Chondrocyte (in vitro differentiated cells): ENCODE measurements around the gene SMARCD3. TPM values are rescaled to one million over a fixed set of nuclear protein-coding genes. Genes with fewer than 3 reads are reported as not detected.

Source experiments
- DNase-seq: peaks from one replicate; pipeline ENCODE4 v3.0.0; 2021; ENCODE audit warnings: mixed read lengths, low spot score
- H3K27ac Mint-ChIP-seq: one replicate; pipeline ENCODE4 v1.8.0; 2021; ENCODE audit warnings: mild to moderate bottlenecking, moderate library complexity, mixed read lengths; ENCODE audit not compliant: unreplicated experiment
- H3K27me3 Mint-ChIP-seq: 2 replicates; pipeline ENCODE4 v1.8.0; 2021; ENCODE audit warnings: low read depth, mixed read lengths
- H3K36me3 Mint-ChIP-seq: 2 replicates; pipeline ENCODE4 v1.8.0; 2021; ENCODE audit warnings: low read depth, mixed read lengths
- H3K4me1 Mint-ChIP-seq: 2 replicates; pipeline ENCODE4 v1.8.0; 2021; ENCODE audit warnings: low read depth, mild to moderate bottlenecking, mixed read lengths
- H3K4me3 Mint-ChIP-seq: one replicate; pipeline ENCODE4 v1.8.0; 2021; ENCODE audit warnings: mild to moderate bottlenecking, moderate library complexity, mixed read lengths; ENCODE audit not compliant: unreplicated experiment
- H3K9me3 Mint-ChIP-seq: 2 replicates; pipeline ENCODE4 v1.8.0; 2021; ENCODE audit warnings: low read depth, mixed read lengths
- total RNA-seq: library from RNA; stranded (reverse); gene quantifications from 3 replicates; pipeline ENCODE4 v1.2.1, GENCODE V29; 2021
- TF ChIP-seq, protein P1 (sequence below): fragments of 200-600 bp; sonication (generic); IDR thresholded peaks from 2 replicates; pipeline ENCODE4 v1.5.0; 2021; ENCODE audit warnings: antibody characterized with exemption, mild to moderate bottlenecking, moderate library complexity

The SMARCD3 gene
- total RNA-seq, 1 donor from 2014 or later = 120 TPM

DNA sequence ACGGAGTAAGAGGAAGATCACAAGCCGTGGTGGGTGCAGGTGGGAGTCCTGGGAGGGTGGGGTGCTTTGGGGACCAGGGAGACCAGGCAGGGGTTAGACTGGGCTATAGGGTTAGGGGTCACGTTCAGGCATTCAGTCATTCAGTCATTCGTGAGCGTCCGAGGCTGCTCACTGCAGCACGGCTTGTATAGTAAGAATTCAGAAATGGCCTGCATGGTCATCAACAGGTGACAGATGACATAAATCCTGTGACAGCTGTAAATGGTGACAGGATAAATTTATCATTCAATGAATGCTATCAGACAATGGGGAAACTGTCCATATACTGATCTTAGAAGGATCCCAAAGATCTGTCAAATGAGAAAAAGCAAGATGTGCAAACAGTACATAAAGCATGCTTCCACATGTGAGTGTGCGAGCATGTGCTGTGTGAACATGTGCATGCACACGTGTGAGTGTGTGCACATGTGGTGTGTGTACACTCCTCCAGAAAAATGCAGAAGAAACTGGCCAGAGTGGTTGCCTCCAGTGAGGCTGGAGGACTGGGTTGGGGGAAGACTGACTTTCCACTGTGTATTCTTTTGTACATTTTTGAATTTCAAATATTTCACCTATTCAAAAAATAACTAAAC is 32.0 kb upstream of the SMARCD3 start:
- TF ChIP-seq, protein P1, sequence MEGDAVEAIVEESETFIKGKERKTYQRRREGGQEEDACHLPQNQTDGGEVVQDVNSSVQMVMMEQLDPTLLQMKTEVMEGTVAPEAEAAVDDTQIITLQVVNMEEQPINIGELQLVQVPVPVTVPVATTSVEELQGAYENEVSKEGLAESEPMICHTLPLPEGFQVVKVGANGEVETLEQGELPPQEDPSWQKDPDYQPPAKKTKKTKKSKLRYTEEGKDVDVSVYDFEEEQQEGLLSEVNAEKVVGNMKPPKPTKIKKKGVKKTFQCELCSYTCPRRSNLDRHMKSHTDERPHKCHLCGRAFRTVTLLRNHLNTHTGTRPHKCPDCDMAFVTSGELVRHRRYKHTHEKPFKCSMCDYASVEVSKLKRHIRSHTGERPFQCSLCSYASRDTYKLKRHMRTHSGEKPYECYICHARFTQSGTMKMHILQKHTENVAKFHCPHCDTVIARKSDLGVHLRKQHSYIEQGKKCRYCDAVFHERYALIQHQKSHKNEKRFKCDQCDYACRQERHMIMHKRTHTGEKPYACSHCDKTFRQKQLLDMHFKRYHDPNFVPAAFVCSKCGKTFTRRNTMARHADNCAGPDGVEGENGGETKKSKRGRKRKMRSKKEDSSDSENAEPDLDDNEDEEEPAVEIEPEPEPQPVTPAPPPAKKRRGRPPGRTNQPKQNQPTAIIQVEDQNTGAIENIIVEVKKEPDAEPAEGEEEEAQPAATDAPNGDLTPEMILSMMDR = no peak
- no peak overlapping the region for H3K27ac Mint-ChIP-seq
- peaks cover 4% of the 10 kb centered on the region for H3K36me3 Mint-ChIP-seq
- H3K27me3 Mint-ChIP-seq = peaks cover 17% of the 10 kb centered on the region
- no peak overlapping the region for H3K4me3 Mint-ChIP-seq
- DNase-seq = no peak
- H3K9me3 Mint-ChIP-seq = peaks cover 5% of the 10 kb centered on the region
- H3K4me1 Mint-ChIP-seq = peaks cover 12% of the 10 kb centered on the region

DNA sequence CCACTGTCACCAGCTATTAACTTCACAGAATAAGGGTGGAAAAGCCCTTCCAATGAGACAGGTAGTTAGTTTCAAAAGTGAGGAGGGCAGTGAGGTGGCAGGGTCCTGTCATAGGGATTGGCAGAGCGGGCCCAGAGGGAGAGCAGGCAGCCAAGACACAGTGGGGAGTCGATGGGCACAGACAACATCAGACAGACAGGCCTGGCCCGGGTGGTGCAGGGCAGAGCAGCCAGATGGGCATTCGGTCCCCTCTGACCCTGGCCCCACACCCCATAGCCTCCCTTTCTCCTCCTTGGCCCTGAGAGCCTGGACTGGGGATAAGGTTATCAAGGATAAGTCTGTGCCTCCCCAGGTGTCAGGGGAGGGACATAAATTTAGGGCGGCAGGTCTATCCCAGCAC is 31.4 kb upstream of the SMARCD3 start:
- Mint-ChIP-seq H3K4me3 (no peak overlapping the region), H3K27me3 (peaks cover 17% of the 10 kb centered on the region), H3K27ac (no peak overlapping the region), H3K4me1 (peaks cover 12% of the 10 kb centered on the region), H3K36me3 (peaks cover 4% of the 10 kb centered on the region), H3K9me3 (peaks cover 5% of the 10 kb centered on the region)
- TF ChIP-seq, protein P1 = no peak
- no peak for DNase-seq

DNA sequence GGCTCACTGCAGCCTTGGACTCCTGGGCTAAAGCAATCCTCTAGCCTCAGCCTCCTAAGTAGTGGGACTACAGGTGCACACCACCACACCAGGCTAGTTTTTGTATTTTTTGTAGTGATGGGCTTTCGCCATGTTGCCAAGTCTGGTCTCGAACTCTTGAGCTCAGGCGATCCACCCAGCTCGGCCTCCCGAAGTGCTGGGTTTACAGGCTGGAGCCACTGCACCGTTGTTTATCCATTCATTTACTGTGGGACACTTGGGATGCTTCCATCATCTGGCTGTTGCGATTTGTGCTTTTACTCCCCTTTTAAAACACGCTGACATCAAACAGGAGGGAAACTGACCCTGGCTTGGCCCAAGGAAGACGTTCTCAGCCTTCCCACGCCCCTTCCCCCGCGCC is 30.5 kb upstream of the SMARCD3 start:
- no peak for DNase-seq
- Mint-ChIP-seq H3K27me3 (peaks cover 14% of the 10 kb centered on the region), H3K4me3 (no peak overlapping the region), H3K4me1 (peaks cover 12% of the 10 kb centered on the region), H3K27ac (no peak overlapping the region), H3K9me3 (peaks cover 5% of the 10 kb centered on the region), H3K36me3 (peaks cover 7% of the 10 kb centered on the region)
- TF ChIP-seq, protein P1 = no peak

DNA sequence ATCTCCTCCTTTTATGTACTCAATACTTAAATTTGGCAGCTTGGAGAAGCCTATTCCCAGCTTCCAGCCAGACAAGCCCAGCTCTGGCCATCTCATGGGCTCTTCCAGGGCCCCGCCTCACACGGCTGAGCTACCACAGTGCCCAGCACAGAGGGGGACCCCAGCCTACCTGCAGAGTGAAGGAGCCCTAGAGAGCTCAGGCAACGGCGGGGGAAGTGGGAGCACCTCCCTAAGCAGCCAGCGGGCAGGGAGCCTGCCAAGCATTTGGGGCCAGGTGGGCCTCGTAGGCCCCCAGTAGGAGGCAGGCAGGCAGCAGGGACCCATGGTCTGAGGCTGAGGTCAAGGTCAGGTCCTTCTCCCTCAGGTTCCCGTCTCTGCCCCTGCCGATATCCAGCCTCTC is 29.1 kb upstream of the SMARCD3 start:
- TF ChIP-seq, protein P1 = no peak
- peaks cover 3% of the 10 kb centered on the region for H3K36me3 Mint-ChIP-seq
- peak overlapping the region; percentile 67 for H3K4me3 Mint-ChIP-seq
- peaks cover 12% of the 10 kb centered on the region for H3K4me1 Mint-ChIP-seq
- peaks cover 13% of the 10 kb centered on the region for H3K27me3 Mint-ChIP-seq
- no peak for DNase-seq
- H3K9me3 Mint-ChIP-seq = no peaks in the 10 kb centered on the region
- H3K27ac Mint-ChIP-seq = no peak overlapping the region

DNA sequence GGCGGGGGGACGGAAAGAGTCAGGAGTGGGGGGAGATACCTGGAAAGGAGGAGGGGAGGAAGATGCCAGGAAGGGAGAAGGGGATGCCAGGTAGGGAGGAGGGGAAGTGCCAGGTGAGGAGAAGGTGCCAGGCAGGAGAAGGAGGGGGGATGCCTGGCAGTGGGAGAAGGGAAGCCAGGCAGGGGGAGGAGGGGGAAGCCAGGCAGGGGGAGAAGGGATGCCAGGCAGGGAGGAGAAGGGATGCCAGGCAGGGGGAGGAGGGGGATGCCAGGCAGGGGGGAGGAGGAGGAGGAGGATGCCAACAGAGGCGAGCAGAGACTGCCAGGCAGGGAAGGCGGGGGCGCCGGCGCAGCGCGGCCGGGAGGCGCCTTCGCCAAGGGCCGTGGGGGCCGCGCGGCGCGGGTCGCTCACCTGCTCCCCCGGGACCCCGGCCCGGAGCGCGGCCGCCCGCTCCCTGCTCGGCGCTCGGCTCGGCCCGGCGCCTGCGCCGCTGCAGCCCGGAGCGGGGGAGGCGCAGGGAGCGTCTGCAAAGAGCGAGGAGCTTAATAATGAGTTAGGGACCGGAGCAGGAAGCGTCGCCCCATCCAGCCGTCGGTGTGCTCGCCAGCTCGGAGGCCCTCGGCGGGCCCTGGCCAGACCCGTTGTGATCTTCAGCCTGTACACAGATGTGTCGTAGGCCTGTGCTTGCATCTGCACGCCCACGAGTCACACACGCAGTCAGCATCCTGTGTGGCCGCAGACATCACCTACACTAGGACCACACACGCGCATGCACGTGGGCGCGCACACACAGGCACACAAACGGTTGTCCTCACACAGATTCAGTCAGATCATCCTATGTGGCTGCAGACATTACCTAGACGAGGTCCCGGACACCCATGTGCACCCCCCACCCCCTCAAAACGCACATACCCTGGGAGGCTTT is 28.4 kb upstream of the SMARCD3 start:
- H3K27me3 Mint-ChIP-seq = peaks cover 13% of the 10 kb centered on the region
- H3K27ac Mint-ChIP-seq = no peak overlapping the region
- peaks cover 3% of the 10 kb centered on the region for H3K36me3 Mint-ChIP-seq
- TF ChIP-seq, protein P1 = no peak
- peak overlapping the region; percentile 67 for H3K4me3 Mint-ChIP-seq
- H3K9me3 Mint-ChIP-seq = no peaks in the 10 kb centered on the region
- DNase-seq = no peak
- H3K4me1 Mint-ChIP-seq = peaks cover 12% of the 10 kb centered on the region
